Mesothelial cell of epicardium (in vitro differentiated cells): ENCODE results near the gene ZNF474. TPM values are rescaled to one million over a fixed set of nuclear protein-coding genes. Genes with fewer than 3 reads are reported as not detected.
"Not testable (repeated sequence)": the region's sequence is repeated elsewhere in the genome, so short reads cannot be mapped to it uniquely, and the experiment has no call there.

ENCODE experiments used
- DNase-seq, 2 experiments: peaks; one replicate each; pipeline ENCODE4 v3.0.0; 2021; ENCODE audit warnings: low spot score in 2 of 2; ENCODE audit not compliant: unreplicated experiment in 2 of 2
- H3K27ac Mint-ChIP-seq: 2 replicates; pipeline ENCODE4 v1.8.0; 2021; ENCODE audit warnings: mixed read lengths
- H3K27me3 Mint-ChIP-seq: 2 replicates; pipeline ENCODE4 v1.8.0; 2021; ENCODE audit warnings: low read depth, mixed read lengths
- H3K36me3 Mint-ChIP-seq: 2 replicates; pipeline ENCODE4 v1.8.0; 2021; ENCODE audit warnings: mixed read lengths
- H3K4me1 Mint-ChIP-seq: 2 replicates; pipeline ENCODE4 v1.8.0; 2021; ENCODE audit warnings: mixed read lengths
- H3K4me3 Mint-ChIP-seq: 2 replicates; pipeline ENCODE4 v1.8.0; 2021; ENCODE audit warnings: mild to moderate bottlenecking, moderate library complexity, mixed read lengths
- H3K9me3 Mint-ChIP-seq: 2 replicates; pipeline ENCODE4 v1.8.0; 2021; ENCODE audit warnings: mixed read lengths
- total RNA-seq: library from RNA; stranded (reverse); gene quantifications from 3 replicates; pipeline ENCODE4 v1.2.1, GENCODE V29; 2021
- TF ChIP-seq, protein P1 (sequence below): fragments of 200-600 bp; sonication (generic); IDR thresholded peaks from one replicate; pipeline ENCODE4 v1.5.0; 2021; ENCODE audit warnings: antibody characterized with exemption; ENCODE audit not compliant: unreplicated experiment

Gene ZNF474
- total RNA-seq, 1 donor from 2014 or later: 0.98 TPM

DNA sequence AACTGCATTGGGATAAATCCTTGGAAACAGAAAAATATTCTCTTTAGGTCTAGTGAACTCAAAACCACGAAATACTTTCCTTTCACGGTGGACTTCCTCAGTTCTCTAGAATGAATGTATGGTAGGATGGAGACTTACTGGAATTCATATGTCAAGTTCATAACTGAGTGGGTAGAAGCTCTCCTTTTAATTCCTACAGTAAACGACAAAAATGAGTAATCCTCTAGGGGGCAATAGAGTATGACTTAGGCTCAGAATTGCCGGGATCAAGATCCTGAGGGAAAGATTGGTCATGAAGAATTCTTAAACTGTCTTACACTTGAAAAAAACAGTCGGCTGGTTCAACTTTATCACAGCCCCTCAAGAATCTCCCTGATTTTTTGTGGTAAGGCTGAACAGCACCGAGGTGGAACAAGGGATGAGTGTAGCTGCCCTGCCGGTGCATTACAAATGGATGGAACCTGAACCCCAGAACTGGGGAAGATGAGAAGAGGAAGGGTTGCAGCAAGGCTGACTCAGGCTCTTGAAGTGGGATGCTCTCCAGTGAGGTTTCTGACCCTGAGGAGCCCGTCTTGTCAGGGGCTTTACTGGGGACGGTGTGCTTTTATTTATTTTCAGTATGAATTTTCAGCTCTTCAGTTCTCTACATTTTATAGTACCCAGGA, 37.3 kb upstream of the ZNF474 start:
- DNase-seq: no peak
- H3K4me3 Mint-ChIP-seq: no peak overlapping the region
- no peaks in the 10 kb centered on the region for H3K9me3 Mint-ChIP-seq
- H3K36me3 Mint-ChIP-seq: no peaks in the 10 kb centered on the region
- TF ChIP-seq, protein P1, sequence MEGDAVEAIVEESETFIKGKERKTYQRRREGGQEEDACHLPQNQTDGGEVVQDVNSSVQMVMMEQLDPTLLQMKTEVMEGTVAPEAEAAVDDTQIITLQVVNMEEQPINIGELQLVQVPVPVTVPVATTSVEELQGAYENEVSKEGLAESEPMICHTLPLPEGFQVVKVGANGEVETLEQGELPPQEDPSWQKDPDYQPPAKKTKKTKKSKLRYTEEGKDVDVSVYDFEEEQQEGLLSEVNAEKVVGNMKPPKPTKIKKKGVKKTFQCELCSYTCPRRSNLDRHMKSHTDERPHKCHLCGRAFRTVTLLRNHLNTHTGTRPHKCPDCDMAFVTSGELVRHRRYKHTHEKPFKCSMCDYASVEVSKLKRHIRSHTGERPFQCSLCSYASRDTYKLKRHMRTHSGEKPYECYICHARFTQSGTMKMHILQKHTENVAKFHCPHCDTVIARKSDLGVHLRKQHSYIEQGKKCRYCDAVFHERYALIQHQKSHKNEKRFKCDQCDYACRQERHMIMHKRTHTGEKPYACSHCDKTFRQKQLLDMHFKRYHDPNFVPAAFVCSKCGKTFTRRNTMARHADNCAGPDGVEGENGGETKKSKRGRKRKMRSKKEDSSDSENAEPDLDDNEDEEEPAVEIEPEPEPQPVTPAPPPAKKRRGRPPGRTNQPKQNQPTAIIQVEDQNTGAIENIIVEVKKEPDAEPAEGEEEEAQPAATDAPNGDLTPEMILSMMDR: peak; percentile 33
- peaks cover 16% of the 10 kb centered on the region for H3K27me3 Mint-ChIP-seq
- peaks cover 3% of the 10 kb centered on the region for H3K4me1 Mint-ChIP-seq
- no peak overlapping the region for H3K27ac Mint-ChIP-seq

DNA sequence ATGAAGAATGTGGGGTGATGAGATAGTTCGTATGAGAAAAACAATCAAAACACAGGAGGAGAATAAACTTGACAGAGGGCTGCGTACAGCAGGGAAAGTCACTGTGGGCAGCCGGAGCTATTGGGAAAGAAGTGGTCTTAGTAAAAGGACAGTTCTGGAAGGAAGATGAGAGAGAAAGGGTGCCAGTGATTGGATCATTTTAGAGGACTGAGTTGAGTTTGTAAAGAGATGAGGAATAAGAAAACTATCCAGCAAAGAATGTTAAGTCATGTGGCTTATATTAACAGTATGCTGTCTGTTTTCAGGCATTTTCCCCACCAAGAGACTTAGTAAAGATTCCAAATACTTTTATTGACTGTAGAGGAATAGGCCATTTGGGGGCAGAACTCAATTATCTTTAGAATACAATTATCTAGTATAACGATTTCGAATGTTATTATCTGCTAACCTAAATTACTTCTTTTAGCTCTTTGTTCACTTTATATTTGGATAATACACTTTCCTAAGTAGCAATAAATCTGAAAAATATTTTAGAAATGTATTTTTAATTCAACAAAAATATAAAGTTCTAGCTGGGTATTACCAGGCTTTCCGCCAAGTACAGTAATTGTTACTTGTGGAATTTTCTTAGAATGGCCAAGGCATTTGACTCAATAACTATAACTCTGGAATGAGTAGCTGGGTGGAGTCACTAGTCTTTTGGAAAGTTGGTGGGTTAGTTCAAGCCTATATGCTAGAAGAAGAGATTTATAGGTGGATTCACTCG, 35.7 kb upstream of the ZNF474 start:
- Mint-ChIP-seq H3K27ac (no peak overlapping the region), H3K4me3 (no peak overlapping the region), H3K36me3 (no peaks in the 10 kb centered on the region), H3K4me1 (peaks cover 3% of the 10 kb centered on the region), H3K27me3 (peaks cover 11% of the 10 kb centered on the region), H3K9me3 (no peaks in the 10 kb centered on the region)
- no peak for DNase-seq
- TF ChIP-seq, protein P1: no peak

DNA sequence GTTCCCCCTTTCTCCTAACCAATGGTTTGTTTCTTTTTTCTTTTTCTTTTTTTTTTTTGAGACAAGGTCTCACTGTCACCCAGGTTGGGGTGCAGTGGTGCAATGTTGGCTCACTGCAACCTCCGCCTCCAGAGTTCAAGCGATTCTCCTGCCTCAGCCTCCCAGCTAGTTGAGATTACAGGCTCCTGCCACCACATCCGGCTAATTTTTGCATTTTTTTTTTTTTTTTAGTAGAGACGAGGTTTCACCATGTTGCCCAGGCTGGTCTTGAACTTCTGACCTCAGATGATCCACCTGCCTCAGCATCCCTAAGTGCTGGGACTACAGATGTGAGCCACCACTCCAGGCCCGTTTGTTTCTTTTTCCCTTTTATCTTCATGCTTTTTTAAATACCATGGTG, 35.1 kb upstream of the ZNF474 start:
- not testable (repeated sequence) for H3K4me1 Mint-ChIP-seq, H3K4me3 Mint-ChIP-seq, H3K36me3 Mint-ChIP-seq, DNase-seq, H3K9me3 Mint-ChIP-seq, H3K27me3 Mint-ChIP-seq, H3K27ac Mint-ChIP-seq

DNA sequence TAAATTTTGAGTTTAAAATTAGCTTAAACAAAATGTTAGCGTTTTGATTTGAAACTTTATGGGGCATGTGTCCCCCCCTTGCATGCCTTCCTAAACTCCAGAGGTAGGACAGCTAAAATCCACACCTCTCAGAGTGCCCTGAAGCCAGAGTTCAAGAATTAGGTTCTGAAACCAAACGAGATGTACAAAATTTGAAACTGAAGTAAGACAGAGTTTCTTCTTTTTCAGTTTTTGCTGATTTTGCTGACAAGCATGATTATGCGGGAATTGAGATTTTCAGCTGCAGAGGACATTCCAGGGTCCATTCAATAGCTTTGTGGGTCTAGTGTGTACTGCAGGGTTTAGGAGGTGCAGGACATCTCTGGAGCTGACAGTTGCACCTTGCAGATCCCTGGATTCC, 34.2 kb upstream of the ZNF474 start:
- H3K4me1 Mint-ChIP-seq: peaks cover 3% of the 10 kb centered on the region
- peaks cover 5% of the 10 kb centered on the region for H3K27me3 Mint-ChIP-seq
- H3K9me3 Mint-ChIP-seq: no peaks in the 10 kb centered on the region
- H3K4me3 Mint-ChIP-seq: no peak overlapping the region
- H3K27ac Mint-ChIP-seq: no peak overlapping the region
- TF ChIP-seq, protein P1: no peak
- no peak for DNase-seq
- H3K36me3 Mint-ChIP-seq: no peaks in the 10 kb centered on the region

DNA sequence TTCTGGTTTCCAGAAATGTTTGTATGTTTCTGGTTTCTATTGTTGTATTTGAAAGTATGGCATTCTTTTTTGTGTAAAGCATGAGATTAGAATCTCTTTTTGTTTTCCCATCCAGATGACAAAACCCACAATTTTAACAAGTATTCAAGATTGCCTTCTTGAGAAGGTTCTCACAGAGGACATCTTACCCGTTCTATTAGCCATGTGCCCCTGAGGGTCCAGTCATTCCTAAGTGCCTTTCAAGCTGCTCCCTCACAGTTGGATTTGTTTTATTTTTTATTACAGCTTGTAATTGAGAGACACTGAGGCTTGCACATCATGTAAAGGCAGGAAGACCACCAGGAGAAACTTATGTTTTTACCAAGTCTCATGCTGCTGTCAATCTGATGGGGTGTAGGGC, 32.0 kb upstream of the ZNF474 start:
- DNase-seq: no peak
- Mint-ChIP-seq H3K27ac (no peak overlapping the region), H3K4me3 (no peak overlapping the region), H3K4me1 (peaks cover 3% of the 10 kb centered on the region), H3K27me3 (peaks cover 2% of the 10 kb centered on the region), H3K9me3 (no peaks in the 10 kb centered on the region), H3K36me3 (no peaks in the 10 kb centered on the region)
- TF ChIP-seq, protein P1: no peak

DNA sequence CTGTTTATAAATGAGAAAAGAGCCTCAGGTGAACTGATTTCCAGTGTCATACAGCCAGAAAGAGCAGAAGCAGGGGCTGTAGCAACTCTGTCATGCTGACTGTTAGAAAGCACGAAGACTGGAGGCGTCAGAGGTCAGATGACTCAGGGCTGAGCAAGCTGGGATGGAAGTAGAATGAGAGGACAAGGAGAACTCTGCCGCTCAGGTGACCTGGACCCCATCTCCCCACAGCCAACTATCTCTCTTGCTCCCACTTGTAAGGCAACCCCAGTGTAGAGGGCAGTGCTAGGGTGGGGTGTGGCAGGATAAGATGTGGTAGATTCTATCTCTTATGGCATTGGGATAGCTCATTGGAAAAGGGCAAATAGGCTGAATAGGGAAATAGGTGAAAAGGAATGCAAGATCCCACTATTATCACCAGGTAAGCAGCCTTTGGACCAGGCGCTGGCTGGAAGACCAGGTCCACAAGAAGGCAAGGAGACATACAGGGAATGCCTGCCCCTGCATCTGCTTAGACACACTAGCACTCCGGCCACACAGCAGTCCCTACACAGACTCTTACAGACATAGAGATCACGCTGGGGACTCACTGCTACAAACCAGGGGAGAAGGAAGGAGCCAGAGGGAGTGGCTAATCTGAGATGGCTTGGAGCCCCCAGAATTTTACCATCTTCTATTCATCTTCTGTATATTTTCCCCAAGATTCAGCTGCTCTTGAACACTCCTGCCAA, 30.1 kb upstream of the ZNF474 start:
- Mint-ChIP-seq H3K27ac (no peak overlapping the region), H3K36me3 (no peaks in the 10 kb centered on the region), H3K4me3 (no peak overlapping the region), H3K4me1 (no peaks in the 10 kb centered on the region), H3K9me3 (no peaks in the 10 kb centered on the region), H3K27me3 (peaks cover 4% of the 10 kb centered on the region)
- DNase-seq: no peak
- TF ChIP-seq, protein P1: no peak
